Bronchial epithelial cell (primary cell): ENCODE results near the gene DRG2. TPM values are rescaled to one million over a fixed set of nuclear protein-coding genes. Genes with fewer than 3 reads are reported as not detected.

ENCODE experiments used
- DNase-seq: peaks from one replicate; pipeline ENCODE4 v3.0.0-alpha.2; 2010; ENCODE audit warnings: low read depth
- FAIRE-seq: peaks from 2 replicates; lab custom pipeline; 2011; peaks lifted over from hg19 to GRCh38; lab: Jason Lieb, UNC
- H3K27me3 ChIP-seq: 2 replicates; pipeline ENCODE4 v1.5.1; 2011; ENCODE audit warnings: low read length; ENCODE audit not compliant: control insufficient read depth, insufficient read depth
- H3K36me3 ChIP-seq: 2 replicates; pipeline ENCODE4 v1.5.1; 2011; ENCODE audit warnings: low read length; ENCODE audit not compliant: control insufficient read depth, insufficient read depth
- H3K4me3 ChIP-seq: 2 replicates; pipeline ENCODE4 v1.5.1; 2011; ENCODE audit warnings: mild to moderate bottlenecking, low read depth, low read length, control low read depth
- total RNA-seq: library from RNA; depleted of rRNA; stranded (reverse); fragments of >200 nt; gene quantifications from 2 replicates; pipeline ENCODE4 v1.2.1, GENCODE V29; 2014
- TF ChIP-seq, protein P1 (sequence below): IDR thresholded peaks from 2 replicates; pipeline ENCODE4 v1.5.1; 2011; ENCODE audit warnings: mild to moderate bottlenecking, moderate library complexity, low read length, control low read depth, inconsistent platforms; ENCODE audit not compliant: insufficient read depth, severe bottlenecking

DRG2 gene
- total RNA-seq, 1 donor from 2014 or later: 23.7 TPM

DNA sequence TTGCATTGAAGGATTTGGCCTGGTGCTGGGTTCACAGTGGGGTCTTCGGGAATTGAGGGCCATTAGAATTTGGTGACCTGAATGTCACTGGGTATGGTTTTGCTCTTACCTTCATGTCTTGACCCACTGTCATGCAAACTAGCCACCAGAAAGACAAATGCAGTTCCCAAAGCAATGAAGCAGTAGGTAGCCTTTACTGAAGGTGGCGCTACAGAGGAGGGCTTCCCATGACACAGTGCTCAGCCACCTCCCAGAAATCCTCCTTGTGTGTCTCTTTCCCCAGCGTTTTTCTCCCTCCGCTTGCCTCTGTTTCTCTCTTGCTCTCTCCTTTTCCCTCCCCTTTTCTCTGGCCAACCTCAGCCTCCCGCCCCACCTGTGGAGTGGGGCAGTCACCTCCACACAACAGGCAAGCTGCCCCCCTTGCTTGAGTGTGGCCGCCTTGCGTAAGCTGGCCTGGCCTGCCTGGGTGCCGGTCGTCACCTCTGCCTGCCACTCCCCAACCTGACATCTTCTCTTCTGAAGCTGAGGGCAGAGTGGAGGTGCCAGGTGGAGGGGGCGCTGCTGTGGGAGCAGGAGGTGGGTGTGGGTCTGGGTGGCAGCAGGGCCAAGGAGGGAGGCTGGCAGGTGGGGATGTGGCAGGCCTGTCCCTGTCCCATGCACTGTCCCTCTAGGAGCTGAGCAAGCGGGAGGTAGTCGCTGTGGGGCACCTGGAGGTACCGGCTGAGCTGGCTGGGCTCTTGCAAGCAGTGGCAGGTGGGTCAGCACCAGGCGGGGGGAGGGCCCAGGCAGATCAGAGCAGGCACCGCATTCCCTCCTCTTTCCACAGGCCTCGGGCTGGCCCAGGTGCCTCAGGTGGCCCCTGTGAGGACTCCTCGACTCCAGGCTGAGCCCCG lies 55.5 kb downstream of the DRG2 start:
- Histone ChIP-seq H3K36me3 (no peaks in the 10 kb centered on the region), H3K4me3 (no peak overlapping the region), H3K27me3 (peaks cover 4% of the 10 kb centered on the region)
- TF ChIP-seq, protein P1, sequence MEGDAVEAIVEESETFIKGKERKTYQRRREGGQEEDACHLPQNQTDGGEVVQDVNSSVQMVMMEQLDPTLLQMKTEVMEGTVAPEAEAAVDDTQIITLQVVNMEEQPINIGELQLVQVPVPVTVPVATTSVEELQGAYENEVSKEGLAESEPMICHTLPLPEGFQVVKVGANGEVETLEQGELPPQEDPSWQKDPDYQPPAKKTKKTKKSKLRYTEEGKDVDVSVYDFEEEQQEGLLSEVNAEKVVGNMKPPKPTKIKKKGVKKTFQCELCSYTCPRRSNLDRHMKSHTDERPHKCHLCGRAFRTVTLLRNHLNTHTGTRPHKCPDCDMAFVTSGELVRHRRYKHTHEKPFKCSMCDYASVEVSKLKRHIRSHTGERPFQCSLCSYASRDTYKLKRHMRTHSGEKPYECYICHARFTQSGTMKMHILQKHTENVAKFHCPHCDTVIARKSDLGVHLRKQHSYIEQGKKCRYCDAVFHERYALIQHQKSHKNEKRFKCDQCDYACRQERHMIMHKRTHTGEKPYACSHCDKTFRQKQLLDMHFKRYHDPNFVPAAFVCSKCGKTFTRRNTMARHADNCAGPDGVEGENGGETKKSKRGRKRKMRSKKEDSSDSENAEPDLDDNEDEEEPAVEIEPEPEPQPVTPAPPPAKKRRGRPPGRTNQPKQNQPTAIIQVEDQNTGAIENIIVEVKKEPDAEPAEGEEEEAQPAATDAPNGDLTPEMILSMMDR: peak; percentile 83
- peak; percentile 38 for DNase-seq
- peak; percentile 87 for FAIRE-seq

DNA sequence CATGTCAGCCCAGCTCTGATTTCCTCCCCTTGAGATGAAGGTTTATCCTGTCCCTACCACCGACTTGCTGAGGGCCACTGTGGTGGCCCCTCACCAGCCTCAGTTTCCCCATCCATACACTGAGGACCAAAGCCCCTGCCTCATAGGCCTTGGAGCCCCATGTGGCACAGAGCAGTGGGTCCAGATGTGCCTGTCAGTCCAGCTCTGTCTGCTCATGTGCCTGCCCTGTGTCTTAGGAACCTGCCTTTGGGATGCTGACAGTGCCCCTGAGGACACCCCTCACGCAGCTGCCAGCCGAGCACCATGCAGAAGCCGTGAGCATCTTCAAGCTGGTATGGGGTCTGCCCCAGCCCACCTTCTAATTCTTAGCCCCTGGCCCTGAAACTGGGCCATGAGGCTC lies 56.5 kb downstream of the DRG2 start:
- H3K4me3 ChIP-seq: no peak overlapping the region
- DNase-seq (no peak), FAIRE-seq (no peak)
- peaks cover 4% of the 10 kb centered on the region for H3K27me3 ChIP-seq
- TF ChIP-seq, protein P1: no peak
- H3K36me3 ChIP-seq: no peaks in the 10 kb centered on the region

DNA sequence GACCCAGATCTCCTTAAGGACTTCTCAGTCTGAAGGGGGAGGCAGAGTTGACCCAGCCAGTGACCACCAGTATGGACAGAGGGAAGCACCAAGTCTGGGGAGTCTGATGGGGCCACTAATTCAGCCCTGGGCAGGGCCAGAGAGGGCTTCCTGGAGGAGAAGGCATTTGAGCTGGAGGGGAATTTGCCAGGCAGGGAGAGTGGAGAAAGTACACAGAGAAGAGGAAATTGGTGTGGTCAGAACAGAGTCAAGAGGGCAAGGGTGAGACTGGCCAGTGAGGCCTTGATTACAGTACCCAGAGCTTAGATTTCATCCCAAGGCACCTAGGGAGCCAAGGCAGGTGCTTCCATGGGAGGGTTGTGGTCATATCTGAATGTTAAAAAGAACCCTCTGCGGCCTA lies 57.1 kb downstream of the DRG2 start:
- FAIRE-seq: no peak
- no peak for DNase-seq
- Histone ChIP-seq H3K4me3 (no peak overlapping the region), H3K27me3 (peaks cover 4% of the 10 kb centered on the region), H3K36me3 (no peaks in the 10 kb centered on the region)
- TF ChIP-seq, protein P1: no peak

DNA sequence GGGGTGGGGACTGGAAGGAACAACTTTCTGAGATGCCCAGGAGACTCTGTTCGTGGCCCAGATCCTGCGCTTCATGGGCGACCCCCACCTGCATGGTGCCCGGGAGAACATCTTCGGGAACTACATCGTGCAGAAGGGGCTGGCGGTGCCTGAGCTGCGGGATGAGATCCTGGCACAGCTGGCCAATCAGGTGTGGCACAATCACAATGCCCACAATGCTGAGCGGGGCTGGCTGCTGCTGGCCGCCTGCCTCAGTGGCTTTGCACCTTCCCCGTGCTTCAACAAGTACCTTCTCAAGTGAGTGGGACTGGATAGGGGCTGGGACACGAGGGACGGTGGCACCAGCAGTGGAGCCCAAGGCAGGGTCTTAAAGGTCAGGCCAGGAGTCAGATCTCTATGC lies 58.1 kb downstream of the DRG2 start:
- DNase-seq (no peak), FAIRE-seq (no peak)
- peaks cover 2% of the 10 kb centered on the region for H3K27me3 ChIP-seq
- H3K36me3 ChIP-seq: no peaks in the 10 kb centered on the region
- H3K4me3 ChIP-seq: no peak overlapping the region
- TF ChIP-seq, protein P1: no peak

DNA sequence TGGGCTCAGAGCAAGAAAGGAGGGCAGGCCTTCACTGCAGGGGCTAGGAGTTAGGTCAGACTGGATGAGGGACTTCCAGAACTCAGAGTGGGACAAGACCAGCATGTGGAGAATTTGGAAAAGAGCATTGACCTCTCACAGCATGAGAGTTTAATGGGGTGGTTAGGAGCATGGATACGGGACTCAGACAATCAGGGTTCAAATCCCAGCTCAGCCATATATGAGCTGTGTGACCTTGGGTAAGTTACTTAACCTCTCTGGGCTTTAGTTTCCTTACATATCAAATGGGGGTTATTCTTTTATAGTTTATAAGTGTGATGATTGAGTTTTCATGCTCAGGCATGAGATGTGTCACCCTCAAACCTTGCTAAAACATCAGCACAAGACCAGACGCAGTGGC lies 58.5 kb downstream of the DRG2 start:
- H3K36me3 ChIP-seq: no peaks in the 10 kb centered on the region
- no peak overlapping the region for H3K4me3 ChIP-seq
- no peak for DNase-seq
- TF ChIP-seq, protein P1: no peak
- no peak for FAIRE-seq
- peaks cover 2% of the 10 kb centered on the region for H3K27me3 ChIP-seq
